B cell (primary cell): ENCODE measurements around the gene PCDH15.

Experiments
- CTCF ChIP-seq: fragments of 200-600 bp; IDR thresholded peaks from one replicate; pipeline ENCODE4 v1.8.0; 2022; ENCODE audit warnings: antibody characterized with exemption, mild to moderate bottlenecking
- EZH2 ChIP-seq: IDR thresholded peaks from 2 replicates; pipeline ENCODE4 v1.6.1; 2012; ENCODE audit warnings: borderline replicate concordance, low read depth, mild to moderate bottlenecking, moderate library complexity, low read length; ENCODE audit not compliant: insufficient read depth, poor library complexity, severe bottlenecking

- TF ChIP-seq CTCF, result no peak
- TF ChIP-seq EZH2, result no peak
Observed at GRCh38 chr10:53952698-53953630, 848.1 kb downstream of the PCDH15 start.
